GM10248 (cell line): ENCODE results near the gene NLRP1.
A peak's percentile ranks its signal among the peaks of the same experiment; 100 is the strongest.

ENCODE experiments used
- CTCF ChIA-PET: fragments of 300-600 bp; sonication (Branson Sonifier 250); formaldehyde crosslinking; extraction: SDS; loops from one replicate; lab custom pipeline; 2021; ENCODE audit warnings: antibody characterized with exemption; lab: Yijun Ruan, JAX
- POLR2A ChIA-PET: fragments of 350-650 bp; sonication (Branson Sonifier 250); formaldehyde crosslinking; extraction: SDS; loops from one replicate; lab custom pipeline; 2020; ENCODE audit warnings: antibody characterized with exemption; lab: Yijun Ruan, JAX
- DNase-seq: peaks from one replicate; pipeline ENCODE4 v3.0.0; 2012; ENCODE audit errors: extremely low spot score
- CTCF ChIP-seq: IDR thresholded peaks from 2 replicates; pipeline ENCODE4 v1.5.1; 2012; ENCODE audit warnings: mild to moderate bottlenecking, low read depth; ENCODE audit errors: extremely low read depth, missing control alignments, control extremely low read depth

Gene NLRP1

GRCh38 chr17:5481451-5481850, 102.9 kb downstream of the NLRP1 start:
- ChIA-PET CTCF (interaction anchor here (1.4 to 2.1 kb wide), 2 partner anchors 8 to 42 kb away, joined by 3 to 6 read pairs; partner anchors contain the start of gene C1QBP), POLR2A (no interaction called here)
- no peak for DNase-seq
- no peak for TF ChIP-seq CTCF

GRCh38 chr17:5480962-5481361, 103.3 kb downstream of the NLRP1 start:
- TF ChIP-seq CTCF, result no peak
- DNase-seq, result no peak
- ChIA-PET POLR2A (no interaction called here), CTCF (interaction anchor here (1.4 to 2.1 kb wide), 3 partner anchors 8 to 42 kb away, joined by 3 to 6 read pairs (median 3); partner anchors contain the start of gene C1QBP)

- no peak for DNase-seq
- TF ChIP-seq CTCF, result no peak
- POLR2A ChIA-PET, result no interaction called here
- CTCF ChIA-PET, result no interaction called here
These were observed 105.3 kb downstream of the NLRP1 start for GRCh38 chr17:5478992-5479391.

- ChIA-PET POLR2A (no interaction called here), CTCF (interaction anchor here (1.0 kb wide), 1 partner anchor 20 kb away, joined by 3 read pairs; no protein-coding TSS in a partner anchor)
- no peak for DNase-seq
- no peak for TF ChIP-seq CTCF
These were observed 110.4 kb downstream of the NLRP1 start for GRCh38 chr17:5473906-5474305.

GRCh38 chr17:5472511-5472910, 111.8 kb downstream of the NLRP1 start:
- no peak for DNase-seq
- ChIA-PET POLR2A (no interaction called here), CTCF (no interaction called here)
- no peak for TF ChIP-seq CTCF

- no peak for TF ChIP-seq CTCF
- POLR2A ChIA-PET, result interaction anchor here (1.9 kb wide), 1 partner anchor 18 kb away, joined by 12 read pairs; the partner anchor contains the start of genes DERL2 and MIS12
- CTCF ChIA-PET, result interaction anchor here (1.8 kb wide), 1 partner anchor 29 kb away, joined by 7 read pairs; the partner anchor contains the start of gene C1QBP
- DNase-seq, result peak; percentile 34
These were observed 116.2 kb downstream of the NLRP1 start for GRCh38 chr17:5468075-5468473.
